Measurements from ENCODE around the gene ESM1. TPM values are rescaled to one million over a fixed set of nuclear protein-coding genes. Genes with fewer than 3 reads are reported as not detected.

ESM1 gene
- total RNA-seq, 4 donors from 2014 or later = not detected

- no peak for TF ChIP-seq CTCF (IDR thresholded peaks at IDR 0.05; ENCODE audit: low read depth)
These were observed 28.5 kb downstream of the ESM1 start for GRCh38 chr5:54956922-54957321.

GRCh38 chr5:54947187-54947586 lies 38.2 kb downstream of the ESM1 start:
- no peak for TF ChIP-seq CTCF (IDR thresholded peaks at IDR 0.05; ENCODE audit: low read depth)

- no peak for TF ChIP-seq CTCF (IDR thresholded peaks at IDR 0.05; ENCODE audit: low read depth)
These were observed 39.0 kb downstream of the ESM1 start for GRCh38 chr5:54946306-54946819.

GRCh38 chr5:54944364-54944763 lies 41.0 kb downstream of the ESM1 start:
- TF ChIP-seq CTCF (IDR thresholded peaks at IDR 0.05; ENCODE audit: low read depth) = no peak

- TF ChIP-seq CTCF (IDR thresholded peaks at IDR 0.05; ENCODE audit: low read depth) = no peak
These were observed 43.2 kb downstream of the ESM1 start for GRCh38 chr5:54942064-54942778.

GRCh38 chr5:54936201-54936600 lies 49.2 kb downstream of the ESM1 start:
- no peak for TF ChIP-seq CTCF (IDR thresholded peaks at IDR 0.05; ENCODE audit: low read depth)

GRCh38 chr5:54932789-54933188 lies 52.6 kb downstream of the ESM1 start:
- TF ChIP-seq CTCF (IDR thresholded peaks at IDR 0.05; ENCODE audit: low read depth) = no peak

Data from subcutaneous adipose tissue (tissue), 4 donors.